ENCODE data around the gene GPR12.

DNA sequence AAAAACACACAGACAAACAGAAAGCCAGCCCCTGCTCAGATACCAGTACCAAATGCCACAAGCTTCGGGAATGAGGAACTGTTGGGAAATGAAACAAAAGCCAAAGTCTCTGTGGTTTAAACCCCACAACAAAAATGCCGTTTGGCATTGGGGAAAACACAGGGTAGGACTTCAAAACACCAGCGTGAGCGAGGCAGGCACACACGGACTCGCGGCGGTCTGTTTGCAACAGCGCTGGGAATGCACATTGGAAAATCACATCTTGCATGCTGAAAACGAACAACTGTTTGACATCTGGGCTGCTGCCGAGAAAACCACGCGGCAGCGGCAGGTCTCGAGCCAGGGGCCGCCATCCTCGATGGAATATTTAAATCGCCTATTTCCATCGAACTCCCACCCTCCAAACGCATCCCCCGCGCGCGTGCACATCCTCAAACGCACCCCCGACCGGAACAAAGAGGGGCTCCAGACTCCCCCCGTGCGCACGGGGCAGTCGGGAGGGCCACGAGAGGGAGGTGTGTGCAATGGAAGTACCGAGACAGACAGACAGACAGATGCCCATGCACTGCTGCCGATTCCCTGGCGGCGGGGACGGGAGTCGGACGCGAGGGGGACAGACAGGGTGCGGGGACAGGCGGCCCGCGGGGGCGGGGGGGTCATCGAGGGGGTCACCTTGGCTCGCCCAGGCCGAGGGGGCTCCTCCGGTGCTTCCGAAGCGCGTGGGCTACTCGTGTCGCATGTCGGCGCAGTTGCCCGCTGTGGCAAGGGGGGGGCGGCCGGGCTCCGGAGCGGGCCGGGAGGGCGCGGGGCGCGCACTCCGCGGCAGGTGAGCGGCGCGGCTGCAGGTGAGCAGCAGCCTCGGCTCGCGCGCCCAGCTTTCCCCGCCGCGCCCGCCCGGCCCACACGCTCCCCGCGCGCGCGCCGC, at the start of gene GPR12:
- TF ChIP-seq EP300 (IDR thresholded peaks at IDR 0.05) (no peak), POLR2A (IDR thresholded peaks at IDR 0.05) (no peak), POLR2AphosphoS5 (IDR thresholded peaks at IDR 0.05) (no peak)
